K562 (cell line): Measurements from ENCODE around the gene ZNF474. TPM values are rescaled to one million over a fixed set of nuclear protein-coding genes. Genes with fewer than 3 reads are reported as not detected.
A peak's percentile ranks its signal among the peaks of the same experiment; 100 is the strongest.

ENCODE experiments used
- ATAC-seq: fragments of 200-7000 bp; cut with Tn5 transposase; 3 replicates; pipeline ENCODE4 v1.9.1; 2020; ENCODE audit warnings: moderate library complexity
- BruUV-seq: library from RNA; stranded (reverse); fragments of 400-500 nt; replicated peaks from 2 replicates; lab custom pipeline; 2021; lab: Mats Ljungman, UMichigan
- CTCF ChIA-PET: fragments of 300-600 bp; formaldehyde crosslinking; extraction: SDS; loops from one replicate; lab custom pipeline; 2021; ENCODE audit warnings: low intra/inter-chr PET ratio; lab: Yijun Ruan, JAX
- POLR2A ChIA-PET: fragments of 300-600, 350-650 bp; sonication (Branson Sonifier 250); formaldehyde crosslinking; extraction: SDS; loops from one replicate; lab custom pipeline; 2021; ENCODE audit warnings: antibody characterized with exemption, inconsistent platforms; lab: Yijun Ruan, JAX
- DNase-seq, 4 experiments: peaks; one replicate each; pipeline versions ENCODE4 v3.0.0 to v3.0.0-alpha.2; 2011 to 2018; ENCODE audit warnings: low spot score in 3 of 4, mixed read lengths in 3 of 4; ENCODE audit errors: extremely low read depth in 1 of 4
- FAIRE-seq: peaks from 2 replicates; lab custom pipeline; 2011; peaks lifted over from hg19 to GRCh38; lab: Jason Lieb, UNC
- H2AFZ ChIP-seq: 2 replicates; pipeline ENCODE4 v1.6.0; 2011; ENCODE audit warnings: low read depth, low read length, control low read depth, inconsistent platforms
- H3K27ac ChIP-seq: fragments of 200-600 bp; 3 replicates; pipeline ENCODE4 v1.8.0; 2011; ENCODE audit warnings: low read depth, mild to moderate bottlenecking, control low read depth, inconsistent platforms, low read length, moderate library complexity, mixed read lengths; ENCODE audit errors: extremely low read depth
- H3K27me3 ChIP-seq, 2 experiments: fragments of 300-600 bp in 1 of 2; 2 replicates in 1 of 2; 3 replicates in 1 of 2; pipeline versions ENCODE4 v1.6.0 to v1.8.0; 2011; ENCODE audit warnings: inconsistent platforms in 2 of 2, low read length in 2 of 2, mild to moderate bottlenecking in 1 of 2, mixed read lengths in 1 of 2, moderate library complexity in 1 of 2; ENCODE audit not compliant: control insufficient read depth in 2 of 2, insufficient read depth in 2 of 2
- H3K36me3 ChIP-seq: fragments of 300-600 bp; 3 replicates; pipeline ENCODE4 v1.8.0; 2011; ENCODE audit warnings: mild to moderate bottlenecking, low read length, inconsistent platforms; ENCODE audit not compliant: control insufficient read depth, insufficient read depth
- H3K4me1 ChIP-seq, 2 experiments: fragments of 200-600 bp in 1 of 2; replicated peaks in 1 of 2; 2 replicates in 1 of 2; 3 replicates in 1 of 2; pipeline versions ENCODE4 v1.5.1 to v1.8.0; 2011; ENCODE audit warnings: inconsistent platforms in 2 of 2, low read length in 2 of 2, mild to moderate bottlenecking in 1 of 2, mixed read lengths in 1 of 2, moderate library complexity in 1 of 2; ENCODE audit not compliant: control insufficient read depth in 2 of 2, insufficient read depth in 2 of 2
- H3K4me2 ChIP-seq: 2 replicates; pipeline ENCODE4 v1.6.1; 2011; ENCODE audit warnings: low read length, control low read depth, inconsistent platforms, mixed read lengths; ENCODE audit not compliant: insufficient read depth
- H3K4me3 ChIP-seq: fragments of 200-600 bp; sonication (generic), shearing (Covaris generic); 2 replicates; pipeline ENCODE4 v1.5.1; 2016; ENCODE audit warnings: control low read depth, inconsistent platforms
- H3K79me2 ChIP-seq: fragments of 200-600 bp; 3 replicates; pipeline ENCODE4 v1.8.0; 2011; ENCODE audit warnings: low read length, inconsistent platforms; ENCODE audit not compliant: control insufficient read depth, insufficient read depth
- H3K9ac ChIP-seq, 2 experiments: 2 replicates each; pipeline versions ENCODE4 v1.6.0 to v1.6.1; 2011; ENCODE audit warnings: low read depth in 2 of 2, low read length in 2 of 2, control low read depth in 1 of 2, inconsistent platforms in 1 of 2, mild to moderate bottlenecking in 1 of 2, mixed read lengths in 1 of 2; ENCODE audit not compliant: insufficient read depth in 1 of 2
- H3K9me1 ChIP-seq: one replicate; pipeline ENCODE4 v1.6.0; 2011; ENCODE audit warnings: inconsistent platforms, mild to moderate bottlenecking, low read length, moderate library complexity; ENCODE audit not compliant: control insufficient read depth, insufficient read depth
- H3K9me3 ChIP-seq: replicated peaks from 2 replicates; pipeline ENCODE4 v1.5.1; 2011; ENCODE audit warnings: low read depth, low read length, inconsistent platforms; ENCODE audit not compliant: control insufficient read depth, insufficient read depth
- H4K20me1 ChIP-seq: replicated peaks from 2 replicates; pipeline ENCODE4 v1.6.1; 2011; ENCODE audit warnings: low read length, inconsistent platforms, mixed read lengths; ENCODE audit not compliant: control insufficient read depth, insufficient read depth
- E2F1 ChIP-seq: sonication (generic); formaldehyde crosslinking; IDR thresholded peaks from 2 replicates; pipeline ENCODE4 v1.8.1; 2023; ENCODE audit warnings: mild to moderate bottlenecking, missing genetic modification reagents, moderate library complexity
- FOSL1 ChIP-seq: fragments of 200-800 bp; sonication (Bioruptor generic); conservative IDR thresholded peaks from 2 replicates; pipeline ENCODE4 v1.6.1; 2016; ENCODE audit warnings: missing genetic modification characterization, missing compliant biosample characterization
- HMGN3 ChIP-seq: IDR thresholded peaks from 2 replicates; pipeline ENCODE4 v1.6.1; 2011; ENCODE audit warnings: borderline replicate concordance, low read depth, mild to moderate bottlenecking, mixed read lengths, low read length; ENCODE audit not compliant: insufficient read length; ENCODE audit errors: extremely low read depth
- MEF2A ChIP-seq: IDR thresholded peaks from 2 replicates; pipeline ENCODE4 v1.6.1; 2011; ENCODE audit warnings: low read depth, mild to moderate bottlenecking, low read length, moderate library complexity; ENCODE audit not compliant: control insufficient read depth
- NRF1 ChIP-seq, 2 experiments: fragments of 450-650 bp; IDR thresholded peaks in 1 of 2; conservative IDR thresholded peaks in 1 of 2; 2 replicates each; pipeline ENCODE4 v1.6.1; 2014; ENCODE audit warnings: mild to moderate bottlenecking in 2 of 2
- POLR2A ChIP-seq: fragments of 450-650 bp; conservative IDR thresholded peaks from 2 replicates; pipeline ENCODE4 v1.6.1; 2016
- RBFOX2 ChIP-seq: fragments of 200-400 bp; formaldehyde crosslinking; IDR thresholded peaks from 2 replicates; pipeline ENCODE4 v1.6.1; 2017; ENCODE audit warnings: low read depth, mild to moderate bottlenecking, low read length, moderate library complexity
- SMARCB1 ChIP-seq: IDR thresholded peaks from 2 replicates; pipeline ENCODE4 v1.6.1; 2011; ENCODE audit warnings: improper control_type of control experiment, low read depth; ENCODE audit not compliant: insufficient read length
- ZKSCAN1 ChIP-seq: fragments of 150-350 bp; IDR thresholded peaks from 2 replicates; pipeline ENCODE4 v1.6.1; 2016; ENCODE audit warnings: low read depth, low read length
- ZNF384 ChIP-seq: IDR thresholded peaks from 2 replicates; pipeline ENCODE4 v1.6.1; 2012; ENCODE audit warnings: low read depth, low read length, improper control_type of control experiment
- WGBS: fragments of 100-300 bp; shearing (Covaris generic); methylation state at CpG from one replicate; pipeline ENCODE4 v1.1.6; 2016; ENCODE audit warnings: low coverage, mixed read lengths; ENCODE audit not compliant: insufficient coverage; ENCODE audit errors: missing lambda C conversion rate; 5-methylcytosine and 5-hydroxymethylcytosine counted together
- in situ Hi-C: fragments of 300-500 bp; cut with MboI; formaldehyde crosslinking; loops from 4 replicates; pipeline ENCODE4 v1.15.0; 2018; ENCODE audit warnings: inconsistent platforms, mixed read lengths
- intact Hi-C: fragments of 100-400 bp; cut with micrococcal nuclease; formaldehyde crosslinking; loops from 2 replicates; pipeline ENCODE4 v1.14.2; 2022
- polyA plus RNA-seq, 8 experiments: library from polyadenylated mRNA; depleted of rRNA in 4 of 8; stranded (reverse) in 5 of 8; unstranded in 3 of 8; fragments of >200 nt; fragmentation: Nextera tagmentation in 2 of 8; fragmentation: Illumina TruSeq in 1 of 8; extraction: Ambion mirVana in 2 of 8; extraction: Trizol in 1 of 8; gene quantifications; 2 replicates each; pipeline versions ENCODE4 v1.2.1 to v1.2.3, GENCODE V29; 2011 to 2014; ENCODE audit warnings: inconsistent platforms in 1 of 8, missing spikeins in 1 of 8
- total RNA-seq, 7 experiments: library from RNA; depleted of rRNA in 6 of 7; stranded (reverse); fragments of >200 nt in 6 of 7; fragmentation: Illumina TruSeq in 2 of 7; extraction: Trizol in 2 of 7; gene quantifications; 2 replicates each; pipeline versions ENCODE4 v1.2.1 to v1.2.3, GENCODE V29; 2011 to 2021; ENCODE audit warnings: low replicate concordance in 1 of 7
- TF ChIP-seq, protein P1 (sequence below): fragments of 250-450 bp; sonication (Bioruptor Pico); IDR thresholded peaks from 2 replicates; pipeline ENCODE4 v1.5.0; 2021; ENCODE audit warnings: mild to moderate bottlenecking, borderline replicate concordance
- TF ChIP-seq, protein P2 (sequence below), 2 experiments: fragments of 450-650 bp; conservative IDR thresholded peaks; 2 replicates each; pipeline ENCODE4 v1.6.1; 2017; ENCODE audit warnings: mild to moderate bottlenecking in 2 of 2, moderate library complexity in 2 of 2

ZNF474 gene
- total and polyA plus RNA-seq, 9 of the 15 experiments (the other 6 are each of a cell fraction or from before 2014, with no cell fraction given), result 0.16 to 0.62 (median 0.39) TPM

- no peak for TF ChIP-seq HMGN3
- TF ChIP-seq, protein P1, sequence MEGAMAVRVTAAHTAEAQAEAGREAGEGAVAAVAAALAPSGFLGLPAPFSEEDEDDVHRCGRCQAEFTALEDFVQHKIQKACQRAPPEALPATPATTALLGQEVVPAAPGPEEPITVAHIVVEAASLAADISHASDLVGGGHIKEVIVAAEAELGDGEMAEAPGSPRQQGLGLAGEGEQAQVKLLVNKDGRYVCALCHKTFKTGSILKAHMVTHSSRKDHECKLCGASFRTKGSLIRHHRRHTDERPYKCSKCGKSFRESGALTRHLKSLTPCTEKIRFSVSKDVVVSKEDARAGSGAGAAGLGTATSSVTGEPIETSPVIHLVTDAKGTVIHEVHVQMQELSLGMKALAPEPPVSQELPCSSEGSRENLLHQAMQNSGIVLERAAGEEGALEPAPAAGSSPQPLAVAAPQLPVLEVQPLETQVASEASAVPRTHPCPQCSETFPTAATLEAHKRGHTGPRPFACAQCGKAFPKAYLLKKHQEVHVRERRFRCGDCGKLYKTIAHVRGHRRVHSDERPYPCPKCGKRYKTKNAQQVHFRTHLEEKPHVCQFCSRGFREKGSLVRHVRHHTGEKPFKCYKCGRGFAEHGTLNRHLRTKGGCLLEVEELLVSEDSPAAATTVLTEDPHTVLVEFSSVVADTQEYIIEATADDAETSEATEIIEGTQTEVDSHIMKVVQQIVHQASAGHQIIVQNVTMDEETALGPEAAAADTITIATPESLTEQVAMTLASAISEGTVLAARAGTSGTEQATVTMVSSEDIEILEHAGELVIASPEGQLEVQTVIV (CRISPR knock-in tag), result no peak
- TF ChIP-seq SMARCB1, result peak; percentile 86
- TF ChIP-seq MEF2A, result peak; percentile 97
These were observed 3.1 kb upstream of the ZNF474 start (continued) for GRCh38 chr5:122126177-122126755.

DNA sequence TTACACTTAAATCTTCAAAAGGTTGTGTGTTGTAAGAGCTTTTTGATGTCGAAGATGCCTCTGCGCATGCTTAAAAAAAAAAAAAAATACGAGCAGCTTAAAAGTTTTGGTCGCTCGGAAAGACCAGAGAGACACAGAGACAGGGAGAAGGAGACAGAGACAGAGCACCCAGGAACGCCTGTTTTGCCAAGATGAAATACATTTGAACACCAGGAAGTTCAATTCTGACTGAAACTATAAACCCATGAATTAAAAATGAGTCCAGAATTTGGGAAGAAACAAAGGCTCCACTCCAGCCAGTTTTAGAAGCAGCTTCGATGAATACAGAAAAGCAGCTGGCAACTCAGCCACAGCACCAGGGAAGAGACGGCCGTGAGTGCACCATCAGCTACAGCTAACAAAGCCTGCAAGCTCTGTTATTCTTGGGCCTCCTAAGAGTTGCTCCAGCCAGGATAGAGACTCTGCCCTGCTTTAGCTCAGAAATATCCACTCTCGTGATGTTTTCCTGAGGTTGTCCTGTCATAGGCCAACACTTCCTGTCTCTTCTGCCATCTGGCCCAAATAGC is 2.5 kb upstream of the ZNF474 start:
- intact Hi-C loops (loop anchor here (1.0 to 2.0 kb wide), 2 partner anchors 14 to 18 kb away; no protein-coding TSS in a partner anchor), in situ Hi-C loops (no loop called here)
- DNase-seq, result peak in 2 of 4 experiments; percentile 23 to 66
- BruUV-seq, result TSS peak; percentile 88
- Histone ChIP-seq H3K4me3 (peak overlapping the region; percentile 5; the same call in 1 of the 2 replicates), H3K27ac (peak overlapping the region; percentile 76), H3K4me1 (peaks cover 7 to 48% of the 10 kb centered on the region in 2 experiments; a peak in 3 of 5 replicates), H3K36me3 (no peaks in the 10 kb centered on the region), H3K9me3 (no peaks in the 10 kb centered on the region), H3K9me1 (no peaks in the 10 kb centered on the region), H3K9ac (peak overlapping the region; percentile 63 to 79; a peak in 3 of 4 replicates), H3K27me3 (no peaks in the 10 kb centered on the region), H4K20me1 (no peaks in the 10 kb centered on the region), H3K79me2 (no peaks in the 10 kb centered on the region), H2AFZ (peak overlapping the region; percentile 82), H3K4me2 (peak overlapping the region; percentile 74)
- ChIA-PET CTCF (interaction anchor here (0.7 kb wide), 1 partner anchor 965 kb away, joined by 4 read pairs; no protein-coding TSS in a partner anchor), POLR2A (interaction anchor here (0.6 to 2.2 kb wide), 7 partner anchors 10 to 29 kb away, joined by 3 to 28 read pairs (median 4); no protein-coding TSS in a partner anchor)
- WGBS, result 12% methylated on average over 10 of the region's 10 CpGs
- peak; percentile 56 for FAIRE-seq
- ATAC-seq, result peak; percentile 60
- no peak for TF ChIP-seq FOSL1 (tag)
- 0 out of 2 replicates have a peak, but pooled peaks have one; percentile 5 for TF ChIP-seq E2F1 (CRISPR knock-in tag)
- TF ChIP-seq ZNF384, result peak; percentile 81
- TF ChIP-seq ZKSCAN1, result no peak
- TF ChIP-seq POLR2A, result peak; percentile 7; the same call in 1 of the 2 replicates
- TF ChIP-seq, protein P2, sequence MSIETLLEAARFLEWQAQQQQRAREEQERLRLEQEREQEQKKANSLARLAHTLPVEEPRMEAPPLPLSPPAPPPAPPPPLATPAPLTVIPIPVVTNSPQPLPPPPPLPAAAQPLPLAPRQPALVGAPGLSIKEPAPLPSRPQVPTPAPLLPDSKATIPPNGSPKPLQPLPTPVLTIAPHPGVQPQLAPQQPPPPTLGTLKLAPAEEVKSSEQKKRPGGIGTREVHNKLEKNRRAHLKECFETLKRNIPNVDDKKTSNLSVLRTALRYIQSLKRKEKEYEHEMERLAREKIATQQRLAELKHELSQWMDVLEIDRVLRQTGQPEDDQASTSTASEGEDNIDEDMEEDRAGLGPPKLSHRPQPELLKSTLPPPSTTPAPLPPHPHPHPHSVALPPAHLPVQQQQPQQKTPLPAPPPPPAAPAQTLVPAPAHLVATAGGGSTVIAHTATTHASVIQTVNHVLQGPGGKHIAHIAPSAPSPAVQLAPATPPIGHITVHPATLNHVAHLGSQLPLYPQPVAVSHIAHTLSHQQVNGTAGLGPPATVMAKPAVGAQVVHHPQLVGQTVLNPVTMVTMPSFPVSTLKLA (conservative IDR thresholded peaks at IDR 0.05), result 0 out of 4 replicates have a peak, but pooled peaks of 1 of the 2 experiments have one; percentile 9
- peak; percentile 83 to 85 for TF ChIP-seq NRF1 (conservative IDR thresholded peaks at IDR 0.05 in 1 of 2, IDR thresholded peaks at IDR 0.05 in 1 of 2)
- TF ChIP-seq RBFOX2, result 0 out of 2 replicates have a peak, but pooled peaks have one; percentile 22
